HS-5 (cell line): Measurements from ENCODE around the gene BROX.
"Not testable (repeated sequence)": the region's sequence is repeated elsewhere in the genome, so short reads cannot be mapped to it uniquely, and the experiment has no call there.

Experiments used
- DNase-seq: peaks from one replicate; pipeline ENCODE4 v3.0.0-alpha.2; 2012; ENCODE audit warnings: low read depth

BROX gene

GRCh38 chr1:222712253-222713090, at the start of gene BROX, which contains the start of gene AIDA:
TSS of gene BROX (plus strand) at chr1:222712564. CDS start at chr1:222715700, 3,136 bp downstream.
TSS of gene AIDA (minus strand) at chr1:222712491. CDS start at chr1:222712317, 174 bp downstream.
- DNase-seq, result peak; percentile 67

DNA sequence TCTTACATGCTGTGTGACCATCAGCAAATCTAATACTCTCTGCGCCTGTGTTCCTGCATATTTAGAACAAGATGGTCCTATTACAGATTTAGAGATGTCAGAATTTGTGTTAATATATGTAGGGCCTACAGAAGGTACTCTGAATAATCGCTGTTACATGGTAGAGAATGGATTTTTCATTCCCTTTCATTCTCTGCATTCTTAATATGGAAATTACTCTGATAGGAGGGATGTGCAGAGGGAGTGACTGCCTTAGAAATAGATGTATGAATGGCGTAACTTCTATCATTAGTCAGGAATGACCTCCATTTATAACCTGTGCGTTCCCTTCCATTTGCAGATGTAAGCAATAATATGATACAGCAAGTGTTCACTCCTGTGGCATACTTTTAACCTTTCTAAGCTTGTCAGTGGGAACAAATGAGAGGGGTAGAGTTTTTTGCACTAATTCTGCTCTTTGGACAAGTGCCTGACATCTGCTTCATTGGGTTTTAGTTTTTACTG, 48.9 kb upstream of the BROX start:
- no peak for DNase-seq

DNA sequence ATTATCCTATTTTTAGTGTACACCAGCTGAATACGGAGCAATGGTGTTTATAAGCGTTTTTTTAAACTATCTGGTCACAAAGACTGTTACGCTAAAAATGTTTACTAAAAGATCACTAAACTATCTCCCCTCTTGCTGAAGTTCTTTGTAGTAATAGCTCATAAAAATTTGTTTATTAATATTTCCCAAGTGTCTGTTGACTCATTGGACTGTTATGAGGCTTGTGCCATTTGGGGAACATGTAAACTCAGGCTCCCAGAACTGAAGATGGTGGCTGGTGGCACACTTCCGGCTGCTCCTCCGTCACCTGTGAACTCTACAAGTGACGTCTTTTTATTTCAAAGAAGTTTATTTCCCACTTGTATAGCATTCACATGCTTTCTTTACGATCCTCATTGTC, 46.4 kb upstream of the BROX start:
- DNase-seq, result no peak

GRCh38 chr1:222668184-222668583, 44.2 kb upstream of the BROX start:
- not testable (repeated sequence) for DNase-seq

DNA sequence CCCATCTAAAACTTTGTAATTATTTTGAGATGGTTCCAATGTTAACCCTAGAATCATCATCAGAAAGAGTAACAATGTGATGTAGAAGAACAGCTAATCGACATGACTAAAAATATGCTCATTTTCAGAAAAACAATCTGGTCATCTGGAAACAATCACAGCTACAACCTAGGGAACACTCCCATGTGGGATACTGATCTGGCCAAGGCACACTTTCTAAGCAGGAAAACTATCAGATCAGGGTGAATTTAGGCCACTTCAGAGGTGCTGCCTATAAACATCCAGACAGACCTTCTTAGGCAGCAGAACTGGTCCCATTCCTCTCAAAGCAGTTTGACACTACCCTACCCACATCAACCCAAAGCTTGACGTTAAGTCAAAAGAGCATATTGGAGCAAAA, 43.3 kb upstream of the BROX start:
- not testable (repeated sequence) for DNase-seq

GRCh38 chr1:222670110-222670509, 42.3 kb upstream of the BROX start:
- DNase-seq, result no peak

GRCh38 chr1:222680080-222680479, 32.3 kb upstream of the BROX start:
- no peak for DNase-seq

- no peak for DNase-seq
Observed at GRCh38 chr1:222691016-222691415, 21.3 kb upstream of the BROX start.

GRCh38 chr1:222694927-222695326, 17.4 kb upstream of the BROX start:
- no peak for DNase-seq

- no peak for DNase-seq
Observed at GRCh38 chr1:222696741-222697140, 15.6 kb upstream of the BROX start.

- no peak for DNase-seq
Observed at GRCh38 chr1:222697203-222697602, 15.2 kb upstream of the BROX start.

GRCh38 chr1:222697826-222698225, 14.5 kb upstream of the BROX start:
- no peak for DNase-seq

DNA sequence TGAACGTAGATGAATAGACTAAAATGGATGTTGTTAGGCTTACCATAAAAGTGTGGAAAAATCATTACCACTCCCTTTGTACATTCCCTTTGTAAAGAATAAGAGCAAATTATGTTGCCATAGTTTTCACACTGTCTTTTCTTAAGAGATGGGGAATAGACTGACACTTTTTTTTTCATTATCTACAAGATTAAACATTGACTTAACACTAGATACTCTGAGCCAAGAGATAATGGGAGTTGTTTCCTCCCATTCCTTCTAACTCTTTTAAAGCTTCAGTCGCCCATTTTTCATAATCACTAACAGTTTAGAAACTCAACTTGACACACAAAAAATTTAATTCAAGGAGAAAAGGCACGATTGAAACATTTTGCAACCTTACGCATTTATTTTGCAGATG, 10.2 kb upstream of the BROX start:
- no peak for DNase-seq

GRCh38 chr1:222704260-222704659, 8.1 kb upstream of the BROX start:
- DNase-seq, result no peak

- DNase-seq, result no peak
Observed at GRCh38 chr1:222706815-222707214, 5.5 kb upstream of the BROX start.

GRCh38 chr1:222709700-222710153, 2.6 kb upstream of the BROX start:
- DNase-seq, result no peak

DNA sequence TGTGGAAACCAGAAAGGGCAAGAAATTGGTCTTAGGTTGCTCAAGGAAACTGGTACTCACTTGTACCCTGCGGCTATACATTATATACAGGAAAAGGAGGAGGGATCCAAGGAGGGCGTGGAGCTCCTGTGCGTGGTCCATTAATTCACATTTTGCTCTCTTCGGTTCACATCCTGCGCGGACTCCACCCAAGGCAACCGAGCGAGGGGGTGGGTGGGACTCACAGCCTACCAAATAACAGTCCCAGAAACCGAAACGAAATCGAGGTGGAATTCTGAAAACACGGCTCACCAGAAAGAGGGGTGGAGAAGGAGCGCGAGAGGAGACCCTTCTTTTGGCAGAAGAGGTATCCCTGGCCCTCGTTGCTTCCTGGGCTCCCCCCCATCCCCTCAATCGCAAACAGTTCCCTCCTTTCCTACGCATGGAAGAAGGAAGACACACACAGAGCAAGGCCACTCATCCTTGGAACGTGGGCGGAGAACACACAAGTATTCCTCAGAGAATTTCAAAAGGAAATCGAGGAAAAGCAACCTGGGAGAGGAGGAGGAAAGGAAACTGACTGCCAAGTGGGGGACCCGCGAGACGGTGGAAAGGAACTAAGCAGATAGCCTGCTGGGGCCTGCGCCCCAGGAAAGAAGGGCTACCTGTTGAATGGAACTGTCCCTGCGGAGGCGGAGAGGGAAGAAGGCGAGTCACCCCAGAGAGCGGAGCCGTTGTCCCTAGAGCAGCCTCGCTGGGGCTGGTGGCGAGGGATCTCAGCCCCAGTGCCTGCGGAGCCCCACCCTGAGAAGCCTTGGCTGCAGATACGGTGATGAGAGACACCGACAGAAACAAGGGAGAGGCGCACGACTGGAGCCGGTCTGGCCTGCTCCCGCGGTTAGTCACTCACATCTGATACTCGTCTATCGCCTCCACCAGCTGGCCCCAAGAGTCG, 778 bp upstream of the BROX start:
- peak; percentile 62 for DNase-seq

DNA sequence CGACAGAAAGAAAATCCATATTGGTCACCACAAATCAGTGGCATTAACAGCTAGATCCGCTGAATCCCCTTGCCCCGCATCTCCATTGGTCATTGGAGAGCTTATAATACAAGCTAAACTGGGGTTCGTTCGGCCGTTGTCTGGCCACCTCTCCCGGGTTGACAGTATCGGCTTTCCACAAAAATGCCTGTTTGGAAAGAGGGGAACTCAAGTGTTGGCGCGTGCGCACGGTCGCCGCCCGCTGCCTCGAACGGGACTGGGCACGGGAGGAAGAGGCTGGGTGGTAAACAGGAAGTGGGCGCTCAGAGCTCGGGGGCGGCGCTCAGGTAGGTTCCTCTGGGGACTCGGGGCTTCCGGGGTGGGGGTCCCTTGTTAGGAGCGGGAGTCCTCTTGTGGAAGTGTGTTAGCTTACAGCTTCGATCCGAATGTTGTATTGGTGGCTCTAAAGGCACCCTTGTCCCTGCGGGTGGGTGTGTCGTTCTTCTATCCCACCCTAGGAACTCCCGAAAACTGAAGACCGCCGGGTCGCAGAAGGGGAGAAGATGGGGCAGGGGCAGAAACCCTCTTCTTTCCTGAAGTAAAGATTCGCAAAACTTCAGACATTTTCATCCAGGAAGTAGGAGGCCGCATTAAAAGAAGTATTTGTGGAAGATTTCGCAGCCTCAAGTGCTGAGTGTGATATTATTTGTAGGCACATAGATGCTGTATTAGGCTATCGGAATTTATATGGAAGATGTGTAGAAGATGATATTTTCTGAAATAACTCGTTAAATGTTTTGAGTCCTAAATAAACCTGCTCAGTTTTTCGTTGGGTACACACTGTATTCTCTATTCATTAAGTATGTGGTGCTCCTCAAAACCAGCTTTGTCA, 962 bp downstream of the BROX start:
- DNase-seq, result peak; percentile 74

DNA sequence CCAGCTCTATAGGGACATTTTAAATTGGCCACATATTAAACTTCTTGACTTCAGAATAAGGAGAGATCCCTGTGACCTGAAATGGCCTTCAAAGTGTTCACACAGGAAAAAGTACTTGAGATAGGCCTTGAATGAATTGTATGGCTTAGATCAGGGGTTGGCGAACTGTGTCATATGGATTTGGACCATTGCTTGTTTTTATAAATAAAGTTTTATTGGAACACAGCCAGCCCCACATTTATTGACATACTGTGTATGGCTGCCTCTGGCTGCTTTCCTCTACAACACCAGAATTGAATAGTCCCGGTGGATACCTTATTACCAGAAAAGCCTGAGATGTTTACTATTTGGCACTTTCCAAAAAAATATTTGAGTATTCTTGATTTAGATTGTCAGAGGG, 4.0 kb downstream of the BROX start:
- DNase-seq, result no peak

DNA sequence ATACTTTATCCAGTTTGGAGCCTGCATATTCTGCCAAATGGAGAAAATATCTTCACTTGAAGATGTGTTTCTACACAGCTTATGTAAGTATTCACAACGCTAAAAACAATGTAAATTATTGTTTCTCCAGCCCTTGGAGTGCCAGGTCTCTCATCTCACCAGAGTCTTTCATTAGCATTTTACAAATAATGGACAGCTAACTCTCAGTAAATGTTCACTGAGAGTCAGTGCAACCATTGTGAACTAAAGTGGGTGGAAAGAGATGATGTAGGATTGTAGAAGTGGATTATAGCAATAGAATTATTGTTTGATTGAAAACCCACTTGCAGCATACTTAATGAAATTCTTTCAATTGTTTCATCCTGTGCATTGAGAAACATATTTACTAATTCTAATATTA, 16.4 kb downstream of the BROX start:
- no peak for DNase-seq

DNA sequence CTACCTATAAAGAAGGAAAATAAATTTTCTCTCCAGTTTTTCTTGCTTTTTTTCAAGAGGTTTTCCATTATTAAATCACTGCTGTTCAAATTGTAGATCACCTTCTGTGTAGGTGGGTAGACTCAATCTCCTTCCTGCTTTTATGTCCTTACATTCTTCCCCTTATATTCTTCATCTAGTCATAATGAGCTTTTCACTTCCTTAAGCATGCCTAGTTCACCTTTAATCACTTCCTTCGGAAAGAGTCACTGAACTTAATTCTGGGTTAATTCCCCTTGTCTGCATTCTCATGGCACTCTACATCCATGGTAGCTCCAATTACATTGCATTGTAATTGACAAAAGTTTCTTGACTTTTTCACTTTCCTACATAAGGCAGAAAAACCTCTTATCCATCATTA, 18.5 kb downstream of the BROX start:
- no peak for DNase-seq
